HepG2 (cell line): ENCODE results near the gene DNAJC5. TPM values are rescaled to one million over a fixed set of nuclear protein-coding genes. Genes with fewer than 3 reads are reported as not detected.
A peak's percentile ranks its signal among the peaks of the same experiment; 100 is the strongest.

ENCODE experiments used
- ARID2 ChIP-seq: sonication (generic); formaldehyde crosslinking; IDR thresholded peaks from 2 replicates; pipeline ENCODE4 v1.8.1; 2022; ENCODE audit warnings: mild to moderate bottlenecking, missing genetic modification reagents, borderline replicate concordance
- MTF2 ChIP-seq: sonication (generic); formaldehyde crosslinking; IDR thresholded peaks from 2 replicates; pipeline ENCODE4 v1.5.0; 2020; ENCODE audit warnings: missing genetic modification reagents, borderline replicate concordance
- NCOA1 ChIP-seq: sonication (generic); formaldehyde crosslinking; IDR thresholded peaks from 2 replicates; pipeline ENCODE4 v1.9.0; 2021; ENCODE audit warnings: missing genetic modification reagents
- RAD21 ChIP-seq: fragments of 450-650 bp; formaldehyde crosslinking; IDR thresholded peaks from 2 replicates; pipeline ENCODE4 v1.5.0; 2020; ENCODE audit warnings: mild to moderate bottlenecking
- RCOR2 ChIP-seq: IDR thresholded peaks from 2 replicates; pipeline ENCODE4 v1.6.1; 2016; ENCODE audit warnings: missing biosample characterization, missing genetic modification reagents
- TCF12 ChIP-seq, 2 experiments: fragments of 450-650 bp in 1 of 2; sonication (generic) in 1 of 2; formaldehyde crosslinking in 1 of 2; IDR thresholded peaks; 2 replicates each; pipeline versions ENCODE4 v1.6.1 to v1.8.0; 2017 to 2022; ENCODE audit warnings: antibody characterized with exemption in 1 of 2, mild to moderate bottlenecking in 1 of 2, missing genetic modification reagents in 1 of 2, moderate library complexity in 1 of 2
- ZC3H13 ChIP-seq: sonication (generic); formaldehyde crosslinking; IDR thresholded peaks from 2 replicates; pipeline ENCODE4 v1.8.1; 2023; ENCODE audit warnings: mild to moderate bottlenecking, missing genetic modification reagents, moderate library complexity
- ZC3H4 ChIP-seq: sonication (generic); formaldehyde crosslinking; IDR thresholded peaks from 2 replicates; pipeline ENCODE4 v1.4.0; 2020; ENCODE audit warnings: missing genetic modification reagents, borderline replicate concordance
- ZNF543 ChIP-seq: sonication (generic); formaldehyde crosslinking; IDR thresholded peaks from 2 replicates; pipeline ENCODE4 v1.4.0; 2020; ENCODE audit warnings: mild to moderate bottlenecking, missing genetic modification reagents
- polyA plus RNA-seq, 8 experiments: library from polyadenylated mRNA; depleted of rRNA in 3 of 8; stranded (reverse) in 7 of 8; unstranded in 1 of 8; fragments of >200 nt; fragmentation: Illumina TruSeq in 4 of 8; extraction: Trizol in 4 of 8; gene quantifications; 2 replicates each; pipeline versions ENCODE4 v1.2.1 to v1.2.3, GENCODE V29; 2011 to 2016; ENCODE audit warnings: low read depth in 4 of 8, missing spikeins in 1 of 8, mixed read lengths in 1 of 8; ENCODE audit not compliant: insufficient read depth in 1 of 8
- total RNA-seq, 5 experiments: library from RNA; depleted of rRNA; stranded (reverse); fragments of >200 nt; fragmentation: Illumina TruSeq; extraction: Trizol; gene quantifications; 2 replicates each; pipeline ENCODE4 v1.2.3, GENCODE V29; 2016; ENCODE audit warnings: low read depth in 1 of 5
- TF ChIP-seq, protein P1 (sequence below): sonication (generic); IDR thresholded peaks from 2 replicates; pipeline ENCODE4 v1.6.1; 2016; ENCODE audit warnings: low read depth, borderline replicate concordance
- TF ChIP-seq, protein P2 (sequence below): sonication (generic); formaldehyde crosslinking; conservative IDR thresholded peaks from 2 replicates; pipeline ENCODE4 v1.8.1; 2023; ENCODE audit warnings: missing genetic modification reagents
- TF ChIP-seq, protein P3 (sequence below): sonication (generic); formaldehyde crosslinking; IDR thresholded peaks from 2 replicates; pipeline ENCODE4 v1.4.0; 2020; ENCODE audit warnings: missing genetic modification reagents, mild to moderate bottlenecking, borderline replicate concordance
- TF ChIP-seq, protein P4 (sequence below): sonication (generic); formaldehyde crosslinking; IDR thresholded peaks from 2 replicates; pipeline ENCODE4 v1.4.0; 2020; ENCODE audit warnings: missing genetic modification reagents, low read depth, mild to moderate bottlenecking, borderline replicate concordance
- TF ChIP-seq, protein P5 (sequence below): sonication (generic); formaldehyde crosslinking; IDR thresholded peaks from 2 replicates; pipeline ENCODE4 v1.4.0; 2020; ENCODE audit warnings: mild to moderate bottlenecking, missing genetic modification reagents

The DNAJC5 gene
- total and polyA plus RNA-seq, 2 of the 13 experiments (the other 11 are each of a cell fraction or from before 2014, with no cell fraction given), result 42.8 to 64.5 TPM

DNA sequence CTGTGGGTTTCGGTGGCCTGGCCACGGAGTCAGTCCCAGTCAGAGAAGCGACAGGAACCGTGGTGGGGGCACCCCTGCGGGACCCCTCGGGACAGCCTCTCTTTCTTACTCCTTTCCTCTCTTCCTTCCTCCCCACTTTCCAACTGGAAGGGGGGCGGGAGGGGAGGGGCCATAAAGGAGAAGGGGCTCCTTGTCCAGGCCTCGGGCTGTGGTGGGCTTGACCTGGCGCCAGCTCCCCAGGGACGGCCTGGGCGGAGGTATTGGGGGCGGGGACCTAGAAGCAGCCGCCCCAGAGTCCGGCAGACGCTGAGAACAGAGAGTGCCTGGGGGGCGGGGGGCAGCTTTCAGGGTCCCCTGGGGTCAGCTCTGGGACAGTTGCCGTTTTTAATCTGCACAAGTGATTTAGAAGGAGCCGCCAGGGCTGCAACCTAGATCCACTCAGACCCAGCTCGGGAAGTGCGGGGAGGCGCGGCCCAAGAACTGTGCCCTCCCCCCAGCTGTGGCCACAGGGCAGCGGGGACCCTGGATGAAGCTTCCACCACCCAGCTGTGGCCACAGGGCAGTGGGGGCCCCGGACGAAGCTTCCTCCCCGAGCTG is 40.1 kb upstream of the DNAJC5 start (continued):
- TF ChIP-seq, protein P1, sequence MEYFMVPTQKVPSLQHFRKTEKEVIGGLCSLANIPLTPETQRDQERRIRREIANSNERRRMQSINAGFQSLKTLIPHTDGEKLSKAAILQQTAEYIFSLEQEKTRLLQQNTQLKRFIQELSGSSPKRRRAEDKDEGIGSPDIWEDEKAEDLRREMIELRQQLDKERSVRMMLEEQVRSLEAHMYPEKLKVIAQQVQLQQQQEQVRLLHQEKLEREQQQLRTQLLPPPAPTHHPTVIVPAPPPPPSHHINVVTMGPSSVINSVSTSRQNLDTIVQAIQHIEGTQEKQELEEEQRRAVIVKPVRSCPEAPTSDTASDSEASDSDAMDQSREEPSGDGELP, result peak; percentile 52; the same call in 1 of the 2 replicates
- TF ChIP-seq ZC3H13 (CRISPR knock-in tag), result 0 out of 2 replicates have a peak, but pooled peaks have one; percentile 23
- 0 out of 2 replicates have a peak, but pooled peaks have one; percentile 24 for TF ChIP-seq MTF2 (CRISPR knock-in tag)
- TF ChIP-seq TCF12 (IDR thresholded peaks at IDR 0.05), result no peak
- peak; percentile 59; the same call in 1 of the 2 replicates for TF ChIP-seq TCF12 (CRISPR knock-in tag; IDR thresholded peaks at IDR 0.05)
- TF ChIP-seq, protein P2, sequence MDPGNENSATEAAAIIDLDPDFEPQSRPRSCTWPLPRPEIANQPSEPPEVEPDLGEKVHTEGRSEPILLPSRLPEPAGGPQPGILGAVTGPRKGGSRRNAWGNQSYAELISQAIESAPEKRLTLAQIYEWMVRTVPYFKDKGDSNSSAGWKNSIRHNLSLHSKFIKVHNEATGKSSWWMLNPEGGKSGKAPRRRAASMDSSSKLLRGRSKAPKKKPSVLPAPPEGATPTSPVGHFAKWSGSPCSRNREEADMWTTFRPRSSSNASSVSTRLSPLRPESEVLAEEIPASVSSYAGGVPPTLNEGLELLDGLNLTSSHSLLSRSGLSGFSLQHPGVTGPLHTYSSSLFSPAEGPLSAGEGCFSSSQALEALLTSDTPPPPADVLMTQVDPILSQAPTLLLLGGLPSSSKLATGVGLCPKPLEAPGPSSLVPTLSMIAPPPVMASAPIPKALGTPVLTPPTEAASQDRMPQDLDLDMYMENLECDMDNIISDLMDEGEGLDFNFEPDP (CRISPR knock-in tag), result 0 out of 2 replicates have a peak, but pooled peaks have one; percentile 48
- TF ChIP-seq RAD21 (CRISPR knock-in tag), result 0 out of 2 replicates have a peak, but pooled peaks have one; percentile 16
- TF ChIP-seq, protein P3, sequence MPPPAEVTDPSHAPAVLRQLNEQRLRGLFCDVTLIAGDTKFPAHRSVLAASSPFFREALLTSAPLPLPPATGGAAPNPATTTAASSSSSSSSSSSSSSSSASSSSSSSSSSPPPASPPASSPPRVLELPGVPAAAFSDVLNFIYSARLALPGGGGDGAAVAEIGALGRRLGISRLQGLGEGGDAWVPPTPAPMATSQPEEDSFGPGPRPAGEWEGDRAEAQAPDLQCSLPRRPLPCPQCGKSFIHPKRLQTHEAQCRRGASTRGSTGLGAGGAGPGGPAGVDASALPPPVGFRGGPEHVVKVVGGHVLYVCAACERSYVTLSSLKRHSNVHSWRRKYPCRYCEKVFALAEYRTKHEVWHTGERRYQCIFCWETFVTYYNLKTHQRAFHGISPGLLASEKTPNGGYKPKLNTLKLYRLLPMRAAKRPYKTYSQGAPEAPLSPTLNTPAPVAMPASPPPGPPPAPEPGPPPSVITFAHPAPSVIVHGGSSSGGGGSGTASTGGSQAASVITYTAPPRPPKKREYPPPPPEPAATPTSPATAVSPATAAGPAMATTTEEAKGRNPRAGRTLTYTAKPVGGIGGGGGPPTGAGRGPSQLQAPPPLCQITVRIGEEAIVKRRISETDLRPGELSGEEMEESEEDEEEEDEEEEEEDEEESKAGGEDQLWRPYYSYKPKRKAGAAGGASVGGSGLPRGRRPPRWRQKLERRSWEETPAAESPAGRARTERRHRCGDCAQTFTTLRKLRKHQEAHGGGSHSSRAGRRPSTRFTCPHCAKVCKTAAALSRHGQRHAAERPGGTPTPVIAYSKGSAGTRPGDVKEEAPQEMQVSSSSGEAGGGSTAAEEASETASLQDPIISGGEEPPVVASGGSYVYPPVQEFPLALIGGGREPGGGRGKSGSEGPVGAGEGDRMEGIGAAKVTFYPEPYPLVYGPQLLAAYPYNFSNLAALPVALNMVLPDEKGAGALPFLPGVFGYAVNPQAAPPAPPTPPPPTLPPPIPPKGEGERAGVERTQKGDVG (CRISPR knock-in tag), result 0 out of 2 replicates have a peak, but pooled peaks have one; percentile 6
- 0 out of 2 replicates have a peak, but pooled peaks have one; percentile 60 for TF ChIP-seq NCOA1 (CRISPR knock-in tag)
- TF ChIP-seq, protein P4, sequence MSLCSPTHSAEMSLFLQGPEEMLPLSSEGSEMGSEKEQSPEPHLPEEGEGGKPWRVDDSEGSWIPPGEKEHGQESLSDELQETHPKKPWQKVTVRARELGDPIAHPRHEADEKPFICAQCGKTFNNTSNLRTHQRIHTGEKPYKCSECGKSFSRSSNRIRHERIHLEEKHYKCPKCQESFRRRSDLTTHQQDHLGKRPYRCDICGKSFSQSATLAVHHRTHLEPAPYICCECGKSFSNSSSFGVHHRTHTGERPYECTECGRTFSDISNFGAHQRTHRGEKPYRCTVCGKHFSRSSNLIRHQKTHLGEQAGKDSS (CRISPR knock-in tag), result 0 out of 2 replicates have a peak, but pooled peaks have one; percentile 6
- TF ChIP-seq, protein P5, sequence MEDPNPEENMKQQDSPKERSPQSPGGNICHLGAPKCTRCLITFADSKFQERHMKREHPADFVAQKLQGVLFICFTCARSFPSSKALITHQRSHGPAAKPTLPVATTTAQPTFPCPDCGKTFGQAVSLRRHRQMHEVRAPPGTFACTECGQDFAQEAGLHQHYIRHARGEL, result 0 out of 2 replicates have a peak, but pooled peaks have one; percentile 35
- peak; percentile 57; the same call in 1 of the 2 replicates for TF ChIP-seq ZNF543 (CRISPR knock-in tag)
- 0 out of 2 replicates have a peak, but pooled peaks have one; percentile 15 for TF ChIP-seq ZC3H4 (CRISPR knock-in tag)
- TF ChIP-seq RCOR2, result 0 out of 2 replicates have a peak, but pooled peaks have one; percentile 12
- no peak for TF ChIP-seq ARID2 (CRISPR knock-in tag)
- TF ChIP-seq, all 625 proteins: peak for 64
